GM12864 (cell line): Measurements from ENCODE around the gene PSMF1.
A peak's percentile ranks its signal among the peaks of the same experiment; 100 is the strongest.

Experiments used
- DNase-seq: peaks from one replicate; pipeline ENCODE4 v3.0.0-alpha.2; 2011; ENCODE audit warnings: low read depth
- H3K4me3 ChIP-seq: 2 replicates; pipeline ENCODE4 v1.5.1; 2011; ENCODE audit warnings: mild to moderate bottlenecking, low read depth, low read length, control low read depth
- TF ChIP-seq, protein P1 (sequence below): IDR thresholded peaks from 2 replicates; pipeline ENCODE4 v1.5.1; 2011; ENCODE audit warnings: low read depth, mild to moderate bottlenecking, moderate library complexity, low read length, control low read depth, inconsistent platforms; ENCODE audit errors: missing control alignments

Gene PSMF1

DNA sequence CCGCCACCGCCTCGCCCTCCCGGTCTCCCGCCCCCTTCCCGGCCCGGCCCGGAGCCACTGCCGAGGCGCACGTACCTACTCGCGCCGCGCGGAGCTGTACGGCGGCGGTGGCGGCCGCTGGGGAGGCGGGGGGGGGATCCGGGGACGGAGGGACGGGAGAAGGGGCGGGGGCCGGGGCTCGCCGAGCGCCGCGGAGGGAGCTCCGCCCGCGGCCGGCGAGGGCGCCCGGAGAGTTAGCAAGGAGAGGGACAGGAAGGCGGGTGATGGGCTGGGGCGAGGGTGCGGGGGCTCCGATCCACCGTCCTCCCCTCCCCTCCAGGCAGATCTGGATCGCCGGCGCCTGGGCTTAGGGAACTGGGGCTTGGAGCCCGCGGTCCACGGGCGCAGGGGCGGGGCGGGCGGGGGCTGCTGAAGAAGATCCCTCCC lies 66.9 kb downstream of the PSMF1 start:
- H3K4me3 ChIP-seq = no peak overlapping the region; the same call in 1 of the 2 replicates
- TF ChIP-seq, protein P1, sequence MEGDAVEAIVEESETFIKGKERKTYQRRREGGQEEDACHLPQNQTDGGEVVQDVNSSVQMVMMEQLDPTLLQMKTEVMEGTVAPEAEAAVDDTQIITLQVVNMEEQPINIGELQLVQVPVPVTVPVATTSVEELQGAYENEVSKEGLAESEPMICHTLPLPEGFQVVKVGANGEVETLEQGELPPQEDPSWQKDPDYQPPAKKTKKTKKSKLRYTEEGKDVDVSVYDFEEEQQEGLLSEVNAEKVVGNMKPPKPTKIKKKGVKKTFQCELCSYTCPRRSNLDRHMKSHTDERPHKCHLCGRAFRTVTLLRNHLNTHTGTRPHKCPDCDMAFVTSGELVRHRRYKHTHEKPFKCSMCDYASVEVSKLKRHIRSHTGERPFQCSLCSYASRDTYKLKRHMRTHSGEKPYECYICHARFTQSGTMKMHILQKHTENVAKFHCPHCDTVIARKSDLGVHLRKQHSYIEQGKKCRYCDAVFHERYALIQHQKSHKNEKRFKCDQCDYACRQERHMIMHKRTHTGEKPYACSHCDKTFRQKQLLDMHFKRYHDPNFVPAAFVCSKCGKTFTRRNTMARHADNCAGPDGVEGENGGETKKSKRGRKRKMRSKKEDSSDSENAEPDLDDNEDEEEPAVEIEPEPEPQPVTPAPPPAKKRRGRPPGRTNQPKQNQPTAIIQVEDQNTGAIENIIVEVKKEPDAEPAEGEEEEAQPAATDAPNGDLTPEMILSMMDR = no peak
- DNase-seq = no peak

DNA sequence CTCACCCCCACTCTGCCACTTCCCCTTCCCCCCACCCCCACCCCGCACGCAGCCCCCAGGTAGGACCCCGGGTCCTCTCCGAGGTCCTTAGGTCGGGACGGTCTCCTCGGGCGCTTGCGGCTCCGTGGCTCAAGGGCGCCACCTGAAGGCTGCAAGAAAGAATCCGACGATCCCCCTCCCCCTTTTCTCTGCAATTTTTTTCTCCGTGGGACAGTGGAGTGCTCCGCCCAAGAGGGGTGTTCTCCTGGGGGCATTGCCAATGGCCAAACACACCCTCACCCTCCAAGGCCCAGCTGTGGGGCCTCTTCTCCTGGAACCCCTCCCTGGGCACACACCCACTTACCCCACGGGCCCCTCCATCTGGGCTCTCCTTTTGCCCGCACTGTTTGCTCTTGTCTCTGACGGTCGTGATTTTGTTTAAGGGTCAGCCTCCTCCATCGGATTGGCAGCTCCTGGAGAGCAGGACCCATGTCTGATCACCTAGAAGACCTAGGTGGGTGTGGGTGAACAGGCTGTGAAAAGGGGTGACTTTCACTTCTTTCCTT lies 67.5 kb downstream of the PSMF1 start:
- DNase-seq = no peak
- H3K4me3 ChIP-seq = no peak overlapping the region
- TF ChIP-seq, protein P1 = peak; percentile 61

DNA sequence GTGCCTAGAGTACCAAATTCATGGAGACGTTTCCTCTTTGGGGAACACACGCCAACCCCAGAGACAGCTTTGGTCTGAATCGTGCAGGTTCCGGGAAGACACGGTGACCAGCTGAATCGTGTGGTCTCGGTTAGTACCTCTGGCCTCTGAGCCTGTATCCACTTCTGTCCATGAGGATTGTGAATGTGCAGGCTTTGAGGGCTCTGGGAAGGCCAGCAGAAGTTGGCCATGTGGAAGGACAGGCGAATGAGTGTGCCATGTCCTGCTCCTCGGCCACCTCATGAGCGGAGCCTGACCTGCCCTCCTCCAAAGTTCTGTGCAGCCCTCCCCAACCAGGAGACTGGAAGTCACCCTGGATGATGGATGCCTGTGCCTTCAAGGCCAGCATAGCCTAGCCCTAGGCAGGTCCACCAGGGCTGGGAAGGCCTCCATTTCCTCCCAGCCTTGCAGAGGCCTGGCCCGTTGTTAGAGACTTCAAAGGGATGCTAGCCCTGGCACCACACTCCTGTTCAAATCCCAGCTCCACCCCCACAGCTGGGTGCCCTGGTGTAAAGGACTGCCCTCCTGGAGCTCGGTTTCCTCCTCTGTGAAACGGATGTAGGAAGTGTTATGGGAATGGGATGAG lies 68.1 kb downstream of the PSMF1 start:
- no peak overlapping the region for H3K4me3 ChIP-seq
- TF ChIP-seq, protein P1 = no peak
- no peak for DNase-seq

DNA sequence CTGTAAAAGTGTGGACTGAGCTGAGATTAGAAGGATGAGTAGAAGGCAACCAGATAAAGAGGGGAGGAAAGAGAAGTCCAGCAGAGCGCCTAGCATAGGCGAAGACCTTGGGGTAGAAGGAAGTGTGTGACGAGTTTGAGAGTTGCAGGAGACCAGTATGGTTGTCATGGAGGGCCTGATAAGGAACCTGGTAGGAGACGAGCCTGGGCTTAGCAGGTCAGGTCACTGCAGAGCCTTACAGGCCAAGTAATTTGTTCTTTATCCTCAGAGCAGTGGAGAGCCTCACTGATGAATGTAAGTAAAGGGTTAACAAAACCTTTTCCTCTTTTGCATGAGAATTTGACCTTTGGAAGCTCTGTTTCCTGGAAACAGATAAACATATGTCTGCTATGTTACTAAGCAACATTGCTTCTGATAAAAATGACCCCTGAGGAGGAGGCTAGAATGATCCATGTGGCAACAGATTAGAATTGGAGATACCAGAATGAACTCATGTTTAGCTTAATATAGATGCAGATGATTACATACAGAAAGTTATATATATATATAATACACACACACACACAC lies 69.3 kb downstream of the PSMF1 start:
- TF ChIP-seq, protein P1 = no peak
- no peak for DNase-seq
- H3K4me3 ChIP-seq = no peak overlapping the region

DNA sequence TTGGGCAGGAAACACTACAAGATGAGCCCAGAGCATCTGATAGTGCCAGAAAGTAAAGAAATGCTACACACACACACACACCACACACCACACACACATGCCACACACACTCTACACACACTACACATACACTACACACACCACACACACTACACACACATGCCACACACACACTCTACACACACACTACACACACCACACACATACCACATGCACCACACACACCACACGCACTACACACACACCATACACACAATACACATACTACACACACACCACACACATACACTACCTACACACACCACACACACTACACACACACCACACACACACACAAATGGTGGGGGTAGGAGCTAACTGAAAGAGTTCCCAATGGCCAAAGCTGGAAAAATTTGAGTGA lies 69.9 kb downstream of the PSMF1 start:
- TF ChIP-seq, protein P1 = no peak
- DNase-seq = no peak
- H3K4me3 ChIP-seq = no peak overlapping the region

DNA sequence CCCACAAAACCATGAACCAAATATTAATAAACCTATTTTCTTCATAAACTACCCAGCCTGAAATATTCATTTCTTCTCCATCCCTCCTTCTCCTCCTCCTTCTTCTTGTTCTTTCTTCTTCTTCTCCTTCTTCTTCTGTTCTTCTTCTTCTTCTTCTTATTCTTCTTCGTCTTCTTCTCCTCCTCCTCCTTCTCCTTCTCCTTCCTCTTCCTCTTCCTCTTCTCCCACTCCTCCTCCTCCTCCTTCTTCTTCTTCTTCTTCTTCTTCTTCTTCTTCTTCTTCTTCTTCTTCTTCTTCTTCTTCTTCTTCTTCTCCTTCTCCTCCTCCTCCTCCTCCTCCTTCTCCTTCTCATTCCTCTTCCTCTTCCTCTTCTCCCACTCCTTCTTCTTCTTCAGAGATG lies 71.4 kb downstream of the PSMF1 start:
- H3K4me3 ChIP-seq = no peak overlapping the region
- TF ChIP-seq, protein P1 = no peak
- DNase-seq = no peak

DNA sequence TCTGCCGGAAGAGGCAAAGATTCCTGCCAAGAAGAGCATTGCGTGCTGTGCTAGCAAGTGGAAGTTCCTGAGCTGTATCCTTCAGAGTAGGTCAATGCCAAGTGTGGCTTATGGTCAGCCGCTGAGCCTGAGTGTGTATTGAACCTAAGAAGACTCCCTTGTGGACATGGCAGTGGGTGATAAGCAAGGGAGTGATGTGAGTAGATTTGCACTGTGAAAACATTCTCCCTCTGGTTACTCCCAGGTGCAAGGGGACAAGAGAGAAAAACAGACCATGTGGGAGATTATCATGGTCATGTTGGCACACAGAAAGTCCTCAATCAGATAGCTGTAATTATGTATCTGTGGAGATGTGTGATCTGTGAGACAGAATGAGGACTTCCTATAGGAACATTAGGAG lies 72.4 kb downstream of the PSMF1 start:
- DNase-seq = no peak

More for the DNA sequence above, 72.4 kb downstream of the PSMF1 start:
- TF ChIP-seq, protein P1 = no peak
- H3K4me3 ChIP-seq = no peak overlapping the region
